DOHH2 (cell line): ENCODE results near the gene PLPPR3.

Experiments
- H3F3A ChIP-seq: fragments of 200-600 bp; sonication (generic), shearing (Covaris generic); 2 replicates; pipeline ENCODE4 v1.6.0; 2016; ENCODE audit warnings: antibody characterized with exemption, mild to moderate bottlenecking; ENCODE audit not compliant: control insufficient read depth, insufficient read depth
- H3K27ac ChIP-seq: fragments of 200-600 bp; sonication (generic); 2 replicates; pipeline ENCODE4 v1.5.1; 2014; ENCODE audit warnings: low read depth, mild to moderate bottlenecking, low read length, moderate library complexity
- H3K27me3 ChIP-seq: fragments of 200-600 bp; sonication (generic); 2 replicates; pipeline ENCODE4 v1.6.1; 2014; ENCODE audit warnings: mild to moderate bottlenecking, low read length, mixed read lengths; ENCODE audit not compliant: control insufficient read depth
- H3K36me3 ChIP-seq: fragments of 200-600 bp; sonication (generic); 2 replicates; pipeline ENCODE4 v1.6.1; 2014; ENCODE audit warnings: mild to moderate bottlenecking, low read length, moderate library complexity, mixed read lengths; ENCODE audit not compliant: control insufficient read depth
- H3K4me1 ChIP-seq: fragments of 200-600 bp; sonication (generic); 2 replicates; pipeline ENCODE4 v1.6.1; 2014; ENCODE audit warnings: mild to moderate bottlenecking, low read length, mixed read lengths; ENCODE audit not compliant: control insufficient read depth
- H3K4me2 ChIP-seq: fragments of 200-600 bp; sonication (generic); 2 replicates; pipeline ENCODE4 v1.6.0; 2014; ENCODE audit warnings: mild to moderate bottlenecking, low read length, moderate library complexity
- H3K4me3 ChIP-seq: fragments of 200-600 bp; sonication (generic); 2 replicates; pipeline ENCODE4 v1.5.1; 2014; ENCODE audit warnings: mild to moderate bottlenecking, low read length, mixed read lengths
- H3K79me2 ChIP-seq: fragments of 200-600 bp; sonication (generic); 2 replicates; pipeline ENCODE4 v1.6.1; 2014; ENCODE audit warnings: mild to moderate bottlenecking, low read length, mixed read lengths; ENCODE audit not compliant: control insufficient read depth
- H3K9me2 ChIP-seq: fragments of 200-600 bp; sonication (generic); replicated peaks from 2 replicates; pipeline ENCODE4 v1.6.1; 2014; ENCODE audit warnings: mild to moderate bottlenecking, low read length, mixed read lengths; ENCODE audit not compliant: control insufficient read depth
- H3K9me3 ChIP-seq: fragments of 200-600 bp; sonication (generic); 2 replicates; pipeline ENCODE4 v1.6.1; 2014; ENCODE audit warnings: antibody characterized with exemption, low read length, mixed read lengths; ENCODE audit not compliant: control insufficient read depth, insufficient read depth
- H4K20me1 ChIP-seq: fragments of 200-600 bp; sonication (generic); 2 replicates; pipeline ENCODE4 v1.6.0; 2014; ENCODE audit warnings: low read depth, mild to moderate bottlenecking, antibody characterized with exemption, low read length, moderate library complexity; ENCODE audit not compliant: control insufficient read depth, insufficient read depth
- CTCF ChIP-seq: fragments of 200-600 bp; sonication (generic); IDR thresholded peaks from one replicate; pipeline ENCODE4 v1.5.1; 2014; ENCODE audit warnings: antibody characterized with exemption, mild to moderate bottlenecking, low read depth, low read length; ENCODE audit not compliant: poor library complexity, severe bottlenecking
- EZH2phosphoT487 ChIP-seq: fragments of 200-600 bp; sonication (generic); IDR thresholded peaks from 2 replicates; pipeline ENCODE4 v1.6.1; 2017; ENCODE audit warnings: borderline replicate concordance, mild to moderate bottlenecking, antibody characterized with exemption, low read length, moderate library complexity, mixed read lengths

Gene PLPPR3

GRCh38 chr19:845707-846521 is 24.2 kb upstream of the PLPPR3 start:
- H3K9me2 ChIP-seq, result no peaks in the 10 kb centered on the region
- no peak overlapping the region for H3K4me2 ChIP-seq
- no peaks in the 10 kb centered on the region for H3F3A ChIP-seq
- H3K9me3 ChIP-seq, result no peaks in the 10 kb centered on the region
- peaks cover 15% of the 10 kb centered on the region for H3K4me1 ChIP-seq
- H4K20me1 ChIP-seq, result no peaks in the 10 kb centered on the region
- H3K79me2 ChIP-seq, result no peaks in the 10 kb centered on the region
- TF ChIP-seq EZH2phosphoT487 (no peak), CTCF (no peak)
- no peaks in the 10 kb centered on the region for H3K36me3 ChIP-seq
- no peak overlapping the region for H3K27ac ChIP-seq
- peaks cover 12% of the 10 kb centered on the region for H3K27me3 ChIP-seq
- no peak overlapping the region for H3K4me3 ChIP-seq

GRCh38 chr19:844546-844971 is 22.8 kb upstream of the PLPPR3 start:
- Histone ChIP-seq H3K36me3 (no peaks in the 10 kb centered on the region), H3K9me2 (no peaks in the 10 kb centered on the region), H3K4me1 (peaks cover 15% of the 10 kb centered on the region), H3F3A (no peaks in the 10 kb centered on the region), H3K79me2 (no peaks in the 10 kb centered on the region), H3K27ac (no peak overlapping the region), H3K27me3 (peaks cover 12% of the 10 kb centered on the region), H4K20me1 (no peaks in the 10 kb centered on the region), H3K9me3 (no peaks in the 10 kb centered on the region), H3K4me2 (no peak overlapping the region), H3K4me3 (no peak overlapping the region)
- TF ChIP-seq EZH2phosphoT487, result no peak
- no peak for TF ChIP-seq CTCF

GRCh38 chr19:843836-844545 is 22.2 kb upstream of the PLPPR3 start:
- no peaks in the 10 kb centered on the region for H3F3A ChIP-seq
- no peaks in the 10 kb centered on the region for H4K20me1 ChIP-seq
- no peak overlapping the region for H3K27ac ChIP-seq
- H3K9me2 ChIP-seq, result no peaks in the 10 kb centered on the region
- no peaks in the 10 kb centered on the region for H3K79me2 ChIP-seq
- H3K4me1 ChIP-seq, result peaks cover 15% of the 10 kb centered on the region
- no peak overlapping the region for H3K4me2 ChIP-seq
- no peaks in the 10 kb centered on the region for H3K9me3 ChIP-seq
- peaks cover 12% of the 10 kb centered on the region for H3K27me3 ChIP-seq
- TF ChIP-seq EZH2phosphoT487 (no peak), CTCF (no peak)
- no peaks in the 10 kb centered on the region for H3K36me3 ChIP-seq
- H3K4me3 ChIP-seq, result no peak overlapping the region
